A549 (cell line): Measurements from ENCODE around the gene GPR142.

Experiments
- CHD2 ChIP-seq: fragments of 150-350 bp; IDR thresholded peaks from 2 replicates; pipeline ENCODE4 v1.6.1; 2014; ENCODE audit warnings: low read length; ENCODE audit not compliant: partially characterized antibody
- CTCF ChIP-seq: fragments of >200 bp; sonication (Bioruptor Twin); formaldehyde crosslinking; IDR thresholded peaks from 3 replicates; pipeline ENCODE4 v1.5.1; 2016
- HDAC2 ChIP-seq: fragments of 200-600 bp; sonication (generic); IDR thresholded peaks from 2 replicates; pipeline ENCODE4 v1.6.1; 2016
- MAX ChIP-seq: IDR thresholded peaks from 2 replicates; pipeline ENCODE4 v1.6.1; 2012
- POLR2A ChIP-seq: IDR thresholded peaks from 2 replicates; pipeline ENCODE4 v1.6.1; 2012; ENCODE audit warnings: mild to moderate bottlenecking, low read length
- RAD21 ChIP-seq, 2 experiments: fragments of >200 bp in 1 of 2; sonication (Bioruptor Twin) in 1 of 2; formaldehyde crosslinking in 1 of 2; IDR thresholded peaks in 1 of 2; conservative IDR thresholded peaks in 1 of 2; 2 replicates in 1 of 2; 3 replicates in 1 of 2; pipeline ENCODE4 v1.6.1; 2012 to 2018; ENCODE audit warnings: inconsistent platforms in 1 of 2
- RNF2 ChIP-seq: fragments of 200-600 bp; sonication (generic); IDR thresholded peaks from 2 replicates; pipeline ENCODE4 v1.6.1; 2016; ENCODE audit warnings: low read depth, mild to moderate bottlenecking, antibody characterized with exemption, moderate library complexity, borderline replicate concordance

- TF ChIP-seq RNF2: no peak
- no peak for TF ChIP-seq MAX
- no peak for TF ChIP-seq CTCF
- TF ChIP-seq CHD2: no peak
- TF ChIP-seq POLR2A: no peak
- TF ChIP-seq HDAC2: no peak
- no peak for TF ChIP-seq RAD21 (conservative IDR thresholded peaks at IDR 0.05 in 1 of 2, IDR thresholded peaks at IDR 0.05 in 1 of 2)
Observed at GRCh38 chr17:74353446-74354060, 13.8 kb upstream of the GPR142 start.
